GM21447 (cell line): ENCODE data around the gene SPACA5B.
"Not testable (repeated sequence)": the region's sequence is repeated elsewhere in the genome, so short reads cannot be mapped to it uniquely, and the experiment has no call there.

Experiments
- ATAC-seq: cut with Tn5 transposase; IDR thresholded peaks from one replicate; pipeline ENCODE4 v1.9.1; 2021; ENCODE audit not compliant: unreplicated experiment

Gene SPACA5B

GRCh38 chrX:48130326-48130725 lies at the start of gene SPACA5B:
Gene SPACA5B, plus strand, starts transcription at chrX:48130626. Its CDS starts 62 bp downstream, at chrX:48130688.
- not testable (repeated sequence) for ATAC-seq

- ATAC-seq: no peak
These were observed 47.2 kb upstream of the SPACA5B start for GRCh38 chrX:48083212-48083611.

GRCh38 chrX:48083706-48084105 lies 46.7 kb upstream of the SPACA5B start:
- no peak for ATAC-seq

GRCh38 chrX:48086082-48086481 lies 44.3 kb upstream of the SPACA5B start:
- ATAC-seq: no peak

- ATAC-seq: no peak
These were observed 40.3 kb upstream of the SPACA5B start for GRCh38 chrX:48090123-48090522.

- ATAC-seq: not testable (repeated sequence)
These were observed 37.9 kb upstream of the SPACA5B start for GRCh38 chrX:48092558-48092957.

- ATAC-seq: no peak
These were observed 29.0 kb upstream of the SPACA5B start for GRCh38 chrX:48101443-48101842.

GRCh38 chrX:48102874-48103374 lies 27.5 kb upstream of the SPACA5B start:
- ATAC-seq: no peak

- no peak for ATAC-seq
These were observed 22.7 kb upstream of the SPACA5B start for GRCh38 chrX:48107717-48108116.

- not testable (repeated sequence) for ATAC-seq
These were observed 5.1 kb upstream of the SPACA5B start for GRCh38 chrX:48125286-48125685.

- not testable (repeated sequence) for ATAC-seq
These were observed 1.9 kb downstream of the SPACA5B start for GRCh38 chrX:48132308-48132844.

- ATAC-seq: not testable (repeated sequence)
These were observed 8.7 kb downstream of the SPACA5B start for GRCh38 chrX:48139076-48139475.

- ATAC-seq: not testable (repeated sequence)
These were observed 11.5 kb downstream of the SPACA5B start for GRCh38 chrX:48141810-48142508.

GRCh38 chrX:48142697-48143096 lies 12.3 kb downstream of the SPACA5B start:
- ATAC-seq: not testable (repeated sequence)

GRCh38 chrX:48153769-48154168 lies 23.3 kb downstream of the SPACA5B start:
- ATAC-seq: no peak

GRCh38 chrX:48154796-48155195 lies 24.4 kb downstream of the SPACA5B start:
- no peak for ATAC-seq

GRCh38 chrX:48156014-48156413 lies 25.6 kb downstream of the SPACA5B start:
- ATAC-seq: no peak

- no peak for ATAC-seq
These were observed 34.8 kb downstream of the SPACA5B start for GRCh38 chrX:48165241-48165640.

- ATAC-seq: not testable (repeated sequence)
These were observed 35.9 kb downstream of the SPACA5B start for GRCh38 chrX:48166322-48166721.

- no peak for ATAC-seq
These were observed 49.3 kb downstream of the SPACA5B start for GRCh38 chrX:48179691-48180090.

GRCh38 chrX:48180811-48181210 lies 50.4 kb downstream of the SPACA5B start:
- no peak for ATAC-seq

GRCh38 chrX:48181882-48182281 lies 51.5 kb downstream of the SPACA5B start:
- not testable (repeated sequence) for ATAC-seq
